Measurements from ENCODE around the gene PIP5K1A.

PIP5K1A gene

DNA sequence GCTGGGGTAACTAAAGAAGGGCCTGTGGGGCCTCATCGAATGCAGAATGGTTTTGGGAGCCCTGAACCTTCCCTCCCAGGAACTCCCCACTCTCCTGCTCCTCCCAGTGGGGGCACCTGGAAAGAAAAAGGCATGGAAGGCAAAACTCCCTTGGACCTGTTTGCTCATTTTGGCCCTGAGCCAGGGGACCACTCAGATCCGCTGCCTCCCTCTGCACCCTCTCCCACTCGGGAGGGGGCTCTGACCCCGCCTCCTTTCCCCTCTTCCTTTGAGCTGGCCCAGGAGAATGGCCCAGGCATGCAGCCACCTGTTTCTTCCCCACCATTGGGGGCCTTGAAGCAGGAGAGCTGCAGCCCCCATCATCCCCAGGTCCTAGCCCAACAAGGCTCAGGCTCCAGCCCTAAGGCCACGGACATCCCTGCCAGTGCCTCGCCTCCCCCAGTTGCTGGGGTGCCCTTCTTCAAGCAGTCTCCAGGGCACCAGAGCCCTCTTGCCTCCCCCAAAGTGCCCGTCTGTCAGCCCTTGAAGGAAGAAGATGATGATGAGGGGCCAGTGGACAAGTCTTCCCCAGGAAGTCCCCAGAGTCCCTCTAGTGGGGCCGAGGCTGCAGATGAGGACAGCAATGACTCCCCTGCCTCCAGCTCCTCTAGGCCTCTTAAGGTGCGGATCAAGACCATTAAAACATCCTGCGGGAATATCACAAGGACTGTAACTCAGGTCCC, 88.4 kb downstream of the PIP5K1A start:
- TF ChIP-seq TEAD4 (IDR thresholded peaks at IDR 0.05): no peak
- no peak for TF ChIP-seq TCF12 (IDR thresholded peaks at IDR 0.05; ENCODE audit: low read depth)
- TF ChIP-seq YY1 (IDR thresholded peaks at IDR 0.05; ENCODE audit: low read depth): no peak
- no peak for TF ChIP-seq RAD21 (IDR thresholded peaks at IDR 0.05; ENCODE audit: low read depth)

GRCh38 chr1:151287341-151287699, 89.0 kb downstream of the PIP5K1A start:
- TF ChIP-seq NFIC (IDR thresholded peaks at IDR 0.05): no peak
- no peak for TF ChIP-seq EGR1 (IDR thresholded peaks at IDR 0.05)
- TF ChIP-seq CREB1 (IDR thresholded peaks at IDR 0.05; ENCODE audit: low read depth): no peak
- no peak for TF ChIP-seq TAF1 (IDR thresholded peaks at IDR 0.05; ENCODE audit: low read depth)
- TF ChIP-seq ZBTB7A (IDR thresholded peaks at IDR 0.05; ENCODE audit: low read depth): no peak
- TF ChIP-seq CEBPB (IDR thresholded peaks at IDR 0.05): no peak

GRCh38 chr1:151287767-151288500, 89.6 kb downstream of the PIP5K1A start:
- TF ChIP-seq NFIC (IDR thresholded peaks at IDR 0.05) (no peak), TAF1 (IDR thresholded peaks at IDR 0.05; ENCODE audit: low read depth) (no peak), YY1 (IDR thresholded peaks at IDR 0.05; ENCODE audit: low read depth) (no peak), CEBPB (IDR thresholded peaks at IDR 0.05) (no peak), EP300 (IDR thresholded peaks at IDR 0.05; ENCODE audit: borderline replicate concordance) (no peak), TEAD4 (IDR thresholded peaks at IDR 0.05) (no peak), ZBTB7A (IDR thresholded peaks at IDR 0.05; ENCODE audit: low read depth) (no peak), TCF12 (IDR thresholded peaks at IDR 0.05; ENCODE audit: low read depth) (no peak), FOXM1 (IDR thresholded peaks at IDR 0.05; ENCODE audit: borderline replicate concordance, low read depth) (no peak), MAX (IDR thresholded peaks at IDR 0.05) (no peak), EGR1 (IDR thresholded peaks at IDR 0.05) (no peak), CREB1 (IDR thresholded peaks at IDR 0.05; ENCODE audit: low read depth) (no peak), RAD21 (IDR thresholded peaks at IDR 0.05; ENCODE audit: low read depth) (no peak)
- TF ChIP-seq, protein P1, sequence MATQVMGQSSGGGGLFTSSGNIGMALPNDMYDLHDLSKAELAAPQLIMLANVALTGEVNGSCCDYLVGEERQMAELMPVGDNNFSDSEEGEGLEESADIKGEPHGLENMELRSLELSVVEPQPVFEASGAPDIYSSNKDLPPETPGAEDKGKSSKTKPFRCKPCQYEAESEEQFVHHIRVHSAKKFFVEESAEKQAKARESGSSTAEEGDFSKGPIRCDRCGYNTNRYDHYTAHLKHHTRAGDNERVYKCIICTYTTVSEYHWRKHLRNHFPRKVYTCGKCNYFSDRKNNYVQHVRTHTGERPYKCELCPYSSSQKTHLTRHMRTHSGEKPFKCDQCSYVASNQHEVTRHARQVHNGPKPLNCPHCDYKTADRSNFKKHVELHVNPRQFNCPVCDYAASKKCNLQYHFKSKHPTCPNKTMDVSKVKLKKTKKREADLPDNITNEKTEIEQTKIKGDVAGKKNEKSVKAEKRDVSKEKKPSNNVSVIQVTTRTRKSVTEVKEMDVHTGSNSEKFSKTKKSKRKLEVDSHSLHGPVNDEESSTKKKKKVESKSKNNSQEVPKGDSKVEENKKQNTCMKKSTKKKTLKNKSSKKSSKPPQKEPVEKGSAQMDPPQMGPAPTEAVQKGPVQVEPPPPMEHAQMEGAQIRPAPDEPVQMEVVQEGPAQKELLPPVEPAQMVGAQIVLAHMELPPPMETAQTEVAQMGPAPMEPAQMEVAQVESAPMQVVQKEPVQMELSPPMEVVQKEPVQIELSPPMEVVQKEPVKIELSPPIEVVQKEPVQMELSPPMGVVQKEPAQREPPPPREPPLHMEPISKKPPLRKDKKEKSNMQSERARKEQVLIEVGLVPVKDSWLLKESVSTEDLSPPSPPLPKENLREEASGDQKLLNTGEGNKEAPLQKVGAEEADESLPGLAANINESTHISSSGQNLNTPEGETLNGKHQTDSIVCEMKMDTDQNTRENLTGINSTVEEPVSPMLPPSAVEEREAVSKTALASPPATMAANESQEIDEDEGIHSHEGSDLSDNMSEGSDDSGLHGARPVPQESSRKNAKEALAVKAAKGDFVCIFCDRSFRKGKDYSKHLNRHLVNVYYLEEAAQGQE (IDR thresholded peaks at IDR 0.05; ENCODE audit: low read depth): no peak
- TF ChIP-seq, protein P2, sequence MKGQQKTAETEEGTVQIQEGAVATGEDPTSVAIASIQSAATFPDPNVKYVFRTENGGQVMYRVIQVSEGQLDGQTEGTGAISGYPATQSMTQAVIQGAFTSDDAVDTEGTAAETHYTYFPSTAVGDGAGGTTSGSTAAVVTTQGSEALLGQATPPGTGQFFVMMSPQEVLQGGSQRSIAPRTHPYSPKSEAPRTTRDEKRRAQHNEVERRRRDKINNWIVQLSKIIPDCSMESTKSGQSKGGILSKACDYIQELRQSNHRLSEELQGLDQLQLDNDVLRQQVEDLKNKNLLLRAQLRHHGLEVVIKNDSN (IDR thresholded peaks at IDR 0.05): no peak

DNA sequence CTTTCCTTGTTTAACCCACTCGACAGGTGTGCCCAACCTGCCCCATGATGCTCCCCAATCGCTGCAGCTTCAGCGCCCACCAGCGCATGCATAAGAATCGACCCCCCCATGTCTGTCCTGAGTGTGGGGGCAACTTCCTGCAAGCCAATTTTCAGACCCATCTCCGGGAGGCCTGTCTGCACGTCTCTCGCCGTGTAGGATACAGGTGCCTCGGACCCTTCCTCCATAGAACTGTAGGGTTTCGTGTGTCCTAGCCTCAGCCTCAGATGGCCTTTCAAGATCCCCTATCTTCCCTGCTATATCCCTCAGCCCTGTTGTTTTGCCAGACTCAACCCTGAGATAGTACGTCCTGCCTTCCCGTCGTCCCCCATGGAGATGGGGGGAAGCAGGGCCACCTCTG, 90.2 kb downstream of the PIP5K1A start:
- TF ChIP-seq MAX (IDR thresholded peaks at IDR 0.05): no peak
- TF ChIP-seq TCF12 (IDR thresholded peaks at IDR 0.05; ENCODE audit: low read depth): no peak
- TF ChIP-seq CREB1 (IDR thresholded peaks at IDR 0.05; ENCODE audit: low read depth): no peak
- no peak for TF ChIP-seq ZBTB7A (IDR thresholded peaks at IDR 0.05; ENCODE audit: low read depth)

DNA sequence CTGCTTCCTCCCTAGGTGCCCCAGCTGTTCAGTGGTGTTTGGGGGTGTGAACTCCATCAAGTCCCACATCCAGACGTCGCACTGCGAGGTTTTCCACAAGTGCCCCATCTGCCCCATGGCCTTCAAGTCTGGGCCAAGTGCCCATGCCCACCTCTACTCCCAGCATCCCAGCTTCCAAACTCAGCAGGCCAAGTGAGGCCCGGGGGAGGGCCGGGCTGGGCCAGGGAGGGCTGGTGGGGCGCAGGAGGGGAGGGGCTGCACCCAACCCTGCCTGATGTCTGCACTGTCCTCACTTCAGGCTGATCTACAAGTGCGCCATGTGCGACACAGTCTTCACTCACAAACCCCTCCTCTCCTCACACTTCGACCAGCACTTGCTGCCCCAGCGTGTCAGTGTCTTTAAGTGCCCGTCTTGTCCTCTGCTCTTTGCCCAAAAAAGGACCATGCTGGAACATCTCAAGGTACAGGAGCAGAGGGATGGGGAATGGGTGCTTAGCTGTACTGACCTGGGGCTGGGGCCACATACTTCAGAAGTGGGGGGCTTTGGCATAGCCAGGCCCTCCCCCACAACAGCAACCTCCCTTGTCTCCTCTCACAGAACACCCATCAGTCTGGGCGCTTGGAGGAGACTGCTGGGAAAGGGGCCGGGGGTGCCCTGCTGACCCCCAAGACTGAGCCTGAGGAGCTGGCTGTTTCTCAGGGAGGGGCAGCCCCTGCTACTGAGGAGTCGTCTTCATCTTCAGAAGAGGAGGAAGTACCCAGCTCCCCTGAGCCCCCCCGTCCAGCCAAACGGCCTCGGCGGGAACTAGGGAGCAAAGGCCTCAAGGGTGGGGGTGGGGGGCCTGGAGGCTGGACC, 91.0 kb downstream of the PIP5K1A start:
- TF ChIP-seq NFIC (IDR thresholded peaks at IDR 0.05): no peak
- TF ChIP-seq FOXM1 (IDR thresholded peaks at IDR 0.05; ENCODE audit: borderline replicate concordance, low read depth): no peak
- TF ChIP-seq, protein P1 (IDR thresholded peaks at IDR 0.05; ENCODE audit: low read depth): no peak
- TF ChIP-seq CEBPB (IDR thresholded peaks at IDR 0.05): no peak
- no peak for TF ChIP-seq ZBTB7A (IDR thresholded peaks at IDR 0.05; ENCODE audit: low read depth)
